Endothelial cell of umbilical vein (primary cell): ENCODE measurements around the gene GSG1L.

Source experiments
- CTCF ChIP-seq, 2 donors: IDR thresholded peaks; 1 replicate in 1 of 2; 2 replicates in 1 of 2; pipeline ENCODE4 v1.5.1; 2011; ENCODE audit warnings: low read length in 2 of 2, mild to moderate bottlenecking in 2 of 2, moderate library complexity in 2 of 2, control low read depth in 1 of 2, inconsistent platforms in 1 of 2, low read depth in 1 of 2; ENCODE audit not compliant: insufficient read depth in 1 of 2; ENCODE audit errors: extremely low read depth in 1 of 2
- EZH2 ChIP-seq: IDR thresholded peaks from 2 replicates; pipeline ENCODE4 v1.6.1; 2012; ENCODE audit warnings: borderline replicate concordance, low read depth, mild to moderate bottlenecking, moderate library complexity, low read length, inconsistent platforms; ENCODE audit not compliant: severe bottlenecking
- FOS ChIP-seq: IDR thresholded peaks from 2 replicates; pipeline ENCODE4 v1.6.1; 2011; ENCODE audit warnings: mild to moderate bottlenecking, low read length, moderate library complexity, borderline replicate concordance; ENCODE audit not compliant: insufficient read depth
- GATA2 ChIP-seq: IDR thresholded peaks from 2 replicates; pipeline ENCODE4 v1.7.0; 2011; ENCODE audit warnings: low read depth, mild to moderate bottlenecking, moderate library complexity, mixed read lengths, low read length; ENCODE audit not compliant: insufficient read length, insufficient read depth
- JUN ChIP-seq: IDR thresholded peaks from 2 replicates; pipeline ENCODE4 v1.6.1; 2011; ENCODE audit warnings: borderline replicate concordance, low read depth; ENCODE audit not compliant: insufficient read length, insufficient read depth
- MAX ChIP-seq: IDR thresholded peaks from 2 replicates; pipeline ENCODE4 v1.6.1; 2011; ENCODE audit not compliant: insufficient read depth, insufficient read length
- MYC ChIP-seq: IDR thresholded peaks from one replicate; pipeline ENCODE4 v1.6.1; 2011; ENCODE audit warnings: mild to moderate bottlenecking, low read depth, low read length
- POLR2A ChIP-seq: IDR thresholded peaks from 2 replicates; pipeline ENCODE4 v1.6.1; 2012; ENCODE audit warnings: low read depth, mild to moderate bottlenecking, control low read depth, low read length
- POLR2AphosphoS5 ChIP-seq: IDR thresholded peaks from 2 replicates; pipeline ENCODE4 v1.6.1; 2012; ENCODE audit warnings: low read depth, mild to moderate bottlenecking, control low read depth, low read length, moderate library complexity; ENCODE audit not compliant: insufficient read depth

GRCh38 chr16:27860091-27860490 lies 203.4 kb downstream of the GSG1L start:
- no peak for TF ChIP-seq POLR2A
- TF ChIP-seq CTCF (IDR thresholded peaks at IDR 0.05; ENCODE audit: extremely low read depth in 1 of 2, insufficient read depth in 1 of 2, low read depth in 1 of 2, low read length in 2 of 2), result no peak
- TF ChIP-seq EZH2, result no peak
- TF ChIP-seq POLR2AphosphoS5, result no peak
- no peak for TF ChIP-seq GATA2
- no peak for TF ChIP-seq FOS
- TF ChIP-seq MYC, result no peak
- TF ChIP-seq JUN, result no peak
- no peak for TF ChIP-seq MAX
